GM12892 (cell line): ENCODE measurements around the gene SELENOT.

ENCODE experiments used
- POLR2A ChIP-seq: IDR thresholded peaks from 2 replicates; pipeline ENCODE4 v1.6.1; 2011; ENCODE audit warnings: low read depth, low read length, control low read depth
- POLR2AphosphoS5 ChIP-seq: IDR thresholded peaks from 2 replicates; pipeline ENCODE4 v1.6.1; 2011; ENCODE audit warnings: low read depth, low read length, control low read depth

GRCh38 chr3:150605998-150606641 lies 3.0 kb downstream of the SELENOT start:
- TF ChIP-seq POLR2A: no peak
- TF ChIP-seq POLR2AphosphoS5: no peak
